GM21515 (cell line): ENCODE data around the gene PARD3B.

Experiments
- ATAC-seq: cut with Tn5 transposase; IDR thresholded peaks from one replicate; pipeline ENCODE4 v1.9.1; 2021; ENCODE audit not compliant: unreplicated experiment

The PARD3B gene

DNA sequence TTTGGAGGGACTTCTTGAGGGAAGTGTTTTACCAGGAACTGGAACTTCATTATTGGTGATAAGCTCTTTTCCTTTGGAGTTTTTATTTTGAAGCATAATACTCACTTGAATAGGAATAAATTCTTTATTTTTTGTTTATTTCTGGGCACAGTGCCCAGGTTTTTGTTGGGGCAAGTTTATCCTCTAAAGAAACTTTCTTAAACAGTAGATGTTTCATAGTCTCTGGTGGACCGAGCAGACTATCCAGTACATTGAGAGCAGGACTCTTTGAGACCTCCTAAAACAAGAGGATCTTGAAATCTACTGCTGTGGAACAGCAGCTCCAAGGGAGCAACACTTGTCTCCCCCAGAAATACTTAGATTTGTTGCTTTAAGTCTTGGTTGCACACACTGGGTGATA lies 109.4 kb downstream of the PARD3B start:
- ATAC-seq, result no peak

DNA sequence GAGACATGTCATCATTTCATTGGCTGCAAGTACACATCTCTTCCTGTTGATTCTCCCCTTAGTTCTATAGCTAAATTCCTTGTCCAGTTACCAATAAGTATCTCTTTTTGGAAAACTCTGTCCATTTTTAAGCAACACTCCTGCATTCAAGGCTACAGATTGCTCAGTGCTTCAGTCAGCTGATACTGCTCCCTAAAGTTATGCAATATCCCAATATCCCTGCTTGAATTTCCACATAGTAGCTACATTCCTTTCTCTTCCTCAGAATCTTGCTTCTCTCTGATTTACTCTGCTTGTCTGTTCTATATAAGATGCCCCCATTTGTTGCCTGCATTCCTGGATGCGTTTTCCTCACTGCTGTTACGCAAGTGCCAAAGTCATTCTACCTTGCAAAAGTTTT lies 109.8 kb downstream of the PARD3B start:
- no peak for ATAC-seq

DNA sequence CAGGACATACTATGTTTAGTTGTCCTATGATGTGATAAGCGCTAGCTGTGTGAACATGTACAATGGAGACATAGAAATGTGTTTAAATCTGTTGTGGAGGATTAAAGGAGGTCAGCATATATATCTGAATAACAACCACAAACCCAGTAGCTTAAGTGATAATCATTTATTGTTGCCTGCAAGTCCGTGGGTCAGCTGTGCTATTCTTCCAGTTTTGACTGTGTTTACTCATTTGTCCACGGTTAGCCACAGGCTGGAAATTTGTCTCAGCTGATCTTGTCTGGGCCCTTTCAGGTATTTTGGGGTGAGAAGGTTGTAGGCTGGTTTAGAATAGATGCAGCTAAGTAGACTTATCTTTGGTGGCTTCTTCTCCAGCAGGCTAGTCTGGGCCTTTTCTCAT lies 110.4 kb downstream of the PARD3B start:
- no peak for ATAC-seq

DNA sequence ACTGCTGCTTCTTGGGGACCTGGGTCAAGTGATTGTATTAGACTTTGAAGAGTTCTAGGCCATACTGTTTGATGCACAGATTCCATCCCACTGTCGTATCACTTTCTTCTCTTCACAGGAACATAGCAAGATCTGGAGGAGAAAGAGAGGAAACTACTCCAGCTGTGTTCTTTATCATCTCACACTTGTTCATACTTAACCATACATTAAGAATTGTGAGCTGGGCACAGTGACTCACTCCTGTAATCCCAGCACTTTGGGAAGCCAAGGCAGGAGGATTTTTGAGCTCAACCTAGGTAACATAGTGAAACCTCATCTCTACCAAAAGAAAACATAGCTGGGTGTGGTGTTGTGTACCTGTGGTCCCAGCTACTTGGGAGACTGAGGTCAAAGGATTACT lies 111.7 kb downstream of the PARD3B start:
- ATAC-seq, result no peak

DNA sequence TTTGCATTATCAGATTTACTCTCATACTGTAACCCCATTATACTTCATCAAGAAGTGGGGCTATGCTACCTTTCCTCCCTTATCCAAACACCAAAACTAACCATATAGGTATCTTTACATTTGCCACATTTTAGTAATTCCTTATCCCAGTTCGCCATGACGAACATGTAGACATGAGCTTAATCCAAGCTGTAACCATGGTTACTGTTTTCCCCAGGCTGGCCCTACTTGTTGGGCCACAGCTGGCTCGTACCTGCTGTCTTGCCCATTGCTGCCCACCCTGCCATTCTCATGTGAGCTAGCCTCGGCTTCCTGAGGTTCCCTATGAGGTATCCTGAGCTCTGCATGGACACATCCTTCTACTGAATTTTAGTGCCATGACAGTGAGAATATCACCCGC lies 117.7 kb downstream of the PARD3B start:
- no peak for ATAC-seq

DNA sequence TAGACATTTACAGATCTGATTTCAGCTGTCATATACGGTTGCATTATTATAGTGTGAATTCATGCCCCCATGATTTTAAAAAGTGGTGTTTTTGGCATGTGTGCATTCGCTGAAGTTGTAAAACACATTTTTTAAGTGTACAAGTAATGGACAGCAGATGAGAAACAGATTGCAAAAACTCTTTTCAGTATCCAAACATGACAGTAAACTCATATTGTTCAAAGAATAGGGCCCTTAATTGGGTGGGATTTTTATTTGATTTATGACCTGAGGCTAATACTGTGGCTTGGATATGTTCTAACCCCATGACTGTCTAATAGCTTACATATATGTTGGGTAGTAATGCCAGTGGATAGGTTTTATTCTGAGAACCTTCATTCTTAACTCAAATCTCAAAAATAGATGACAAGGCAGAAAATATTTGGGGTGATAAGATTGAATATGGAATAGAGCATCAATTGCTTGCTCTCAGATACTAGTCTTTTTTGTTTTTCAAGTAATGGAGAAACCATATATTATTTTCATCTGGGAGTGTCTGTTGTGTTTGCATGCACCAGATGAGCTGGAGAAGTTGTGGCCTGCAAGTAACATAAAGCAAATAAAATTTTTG lies 118.6 kb downstream of the PARD3B start:
- no peak for ATAC-seq

DNA sequence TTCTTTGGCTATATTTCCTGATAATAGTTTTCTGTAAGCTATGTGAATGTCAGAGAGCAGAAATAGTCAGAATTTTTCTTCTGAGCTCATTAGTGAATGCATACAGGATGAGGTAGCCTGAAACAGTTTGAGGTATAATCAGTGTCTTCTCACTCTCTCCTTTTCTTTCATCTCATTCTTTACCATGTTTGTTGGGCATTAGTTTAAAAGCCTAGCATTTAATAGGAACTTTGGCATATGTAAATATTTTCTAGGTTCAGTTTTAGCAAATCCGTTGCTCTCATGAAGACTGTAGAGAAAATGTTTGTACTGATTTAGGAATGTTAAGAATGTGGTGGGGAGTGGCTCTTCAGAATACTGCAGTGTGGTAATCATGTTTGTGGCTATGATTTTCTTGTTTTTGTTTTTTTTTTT lies 119.4 kb downstream of the PARD3B start:
- no peak for ATAC-seq

DNA sequence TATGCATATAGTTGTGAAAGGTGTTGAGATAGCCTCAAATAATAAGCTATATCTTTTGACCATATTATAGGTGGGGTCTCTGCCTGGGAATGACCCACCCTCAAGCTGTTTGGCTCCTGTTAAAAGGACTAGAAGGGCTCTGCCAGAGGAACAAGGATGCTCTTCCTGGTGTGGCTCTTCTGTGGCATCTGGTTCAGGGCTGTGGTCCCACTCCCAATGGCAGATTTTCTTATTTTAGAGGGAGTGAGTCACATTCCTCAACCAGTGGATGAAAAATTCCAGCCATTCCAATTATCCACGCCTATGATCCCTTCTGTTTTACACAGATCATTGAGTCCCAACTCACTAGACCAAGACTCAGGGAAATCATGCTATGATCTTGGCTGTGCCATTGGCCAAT lies 119.9 kb downstream of the PARD3B start:
- ATAC-seq, result no peak

DNA sequence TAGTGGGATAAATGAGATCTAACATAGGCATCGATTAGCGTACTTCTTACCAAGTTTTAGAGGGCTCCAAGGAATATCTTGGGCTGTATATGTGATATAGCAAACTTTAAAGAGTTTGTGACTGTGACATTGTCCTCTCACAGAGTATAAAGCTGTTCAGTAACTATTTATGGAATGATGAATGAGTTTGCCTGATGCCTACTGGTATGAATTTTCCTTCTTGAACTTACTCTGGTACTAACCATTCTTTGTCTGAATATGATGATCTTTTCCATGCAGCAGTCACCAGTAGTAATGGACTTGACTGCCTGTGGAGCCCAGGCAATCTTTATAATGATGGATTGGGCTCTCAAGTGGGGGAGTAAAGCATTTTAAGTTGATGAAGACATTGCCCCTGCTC lies 120.5 kb downstream of the PARD3B start:
- ATAC-seq, result no peak

DNA sequence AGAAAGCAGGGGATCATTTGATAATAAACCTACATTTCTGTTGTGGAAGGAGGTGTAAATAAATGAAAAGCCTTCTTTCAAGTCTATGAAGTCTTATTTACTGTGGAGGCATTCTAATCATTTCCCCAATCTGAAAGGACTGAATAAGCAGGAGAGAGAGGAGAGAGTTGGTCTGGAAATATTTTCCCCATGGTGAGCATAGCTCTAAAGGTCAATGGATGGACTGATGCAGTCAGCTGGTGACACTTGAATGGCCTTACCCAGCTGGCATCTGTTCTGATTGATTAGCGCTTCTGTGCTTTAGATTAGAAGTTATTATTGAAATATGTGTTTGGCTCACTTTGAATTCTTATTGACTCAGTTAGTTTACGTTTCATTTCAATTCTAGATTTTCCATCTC lies 122.7 kb downstream of the PARD3B start:
- no peak for ATAC-seq

DNA sequence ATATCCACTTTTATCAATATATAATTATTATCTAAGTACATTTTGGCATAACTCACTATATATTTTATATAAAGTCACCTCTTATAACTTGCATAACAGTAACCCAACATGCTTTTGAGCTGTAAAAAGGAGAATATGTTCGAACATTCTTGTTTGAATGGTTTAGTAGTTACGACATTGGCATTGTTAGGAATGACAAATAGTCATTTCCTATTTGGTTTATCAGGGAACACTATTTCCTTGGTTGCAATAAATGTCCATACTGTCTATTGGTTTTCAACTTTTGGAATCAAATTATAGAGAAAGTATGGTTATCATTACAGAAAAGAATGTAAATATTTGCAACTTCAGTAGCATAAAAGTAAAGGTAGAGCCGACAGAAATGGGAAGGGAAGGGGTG lies 124.1 kb downstream of the PARD3B start:
- ATAC-seq, result no peak

DNA sequence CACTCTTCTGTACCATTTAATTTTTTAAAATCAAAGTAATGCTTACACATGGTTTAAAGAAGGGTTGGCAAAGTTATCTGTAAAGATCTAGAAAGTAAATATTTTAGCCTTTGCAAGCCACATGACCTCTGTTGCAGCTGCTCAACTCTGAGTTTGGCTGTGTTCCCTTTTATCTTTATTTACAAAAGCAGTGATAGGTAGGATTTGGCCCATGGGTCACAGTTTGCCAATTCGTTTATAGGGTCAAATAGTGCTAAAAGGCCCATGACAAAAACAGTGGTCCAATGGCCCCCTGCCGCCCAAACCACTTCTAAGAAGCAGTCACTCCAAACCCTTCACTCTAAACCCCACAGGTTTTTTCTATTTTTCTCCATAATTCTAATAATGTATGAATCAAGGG lies 124.8 kb downstream of the PARD3B start:
- ATAC-seq, result no peak

DNA sequence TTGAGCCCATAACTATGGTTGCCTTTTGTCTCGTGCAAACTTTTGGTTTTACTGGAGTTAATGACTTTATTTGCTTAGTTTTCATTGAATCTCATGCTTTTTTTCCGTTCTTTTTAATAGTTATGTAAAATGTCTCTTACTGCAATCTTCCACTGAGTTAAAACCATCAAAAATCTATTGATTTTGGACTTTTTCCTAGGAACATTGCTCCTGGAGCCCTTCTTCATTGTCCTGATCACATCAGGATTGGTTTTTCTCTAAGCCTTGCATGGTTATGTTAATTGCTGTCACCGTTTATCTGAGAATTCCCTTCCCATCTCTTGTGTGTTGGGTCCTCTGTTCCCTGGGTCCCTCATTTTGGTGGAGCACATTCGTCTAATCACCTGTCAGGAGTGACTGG lies 125.5 kb downstream of the PARD3B start:
- no peak for ATAC-seq

DNA sequence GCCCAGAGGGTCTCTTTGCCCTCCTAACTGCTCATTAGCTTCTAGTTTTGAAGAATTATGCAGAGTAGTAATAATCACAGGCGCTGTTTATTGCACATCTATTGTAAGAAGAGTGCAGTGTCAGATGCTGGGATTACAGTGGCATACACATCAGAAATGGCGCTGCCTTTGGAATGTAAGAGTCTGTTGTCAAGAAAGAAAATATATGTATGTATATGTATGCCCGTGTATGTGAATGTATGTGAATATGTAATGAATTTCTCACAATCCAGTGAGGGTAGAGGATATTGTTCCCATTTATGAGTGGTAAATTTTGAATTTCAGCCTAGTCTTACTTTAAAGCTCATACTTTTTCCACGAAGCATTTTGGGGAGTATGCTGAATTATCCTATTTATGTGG lies 127.5 kb downstream of the PARD3B start:
- ATAC-seq, result no peak

DNA sequence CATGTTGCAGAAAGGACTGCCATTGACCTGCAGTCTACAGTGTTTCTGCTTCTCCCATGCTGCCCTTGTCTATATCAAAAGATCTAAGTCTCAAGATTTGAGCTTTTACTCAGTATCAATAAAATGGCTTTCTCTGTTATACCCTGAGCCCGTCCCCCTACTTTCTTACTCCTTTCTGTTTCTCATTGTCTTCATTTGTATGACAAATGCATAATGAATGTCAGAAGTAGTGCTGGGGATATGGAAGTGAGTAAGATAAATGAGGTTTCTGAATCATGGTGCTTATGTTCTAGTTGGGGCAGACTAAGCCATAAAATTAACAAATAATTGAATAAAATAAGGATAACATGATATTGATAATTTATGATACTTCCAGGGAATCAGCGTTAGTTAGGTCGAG lies 128.6 kb downstream of the PARD3B start:
- ATAC-seq, result no peak

DNA sequence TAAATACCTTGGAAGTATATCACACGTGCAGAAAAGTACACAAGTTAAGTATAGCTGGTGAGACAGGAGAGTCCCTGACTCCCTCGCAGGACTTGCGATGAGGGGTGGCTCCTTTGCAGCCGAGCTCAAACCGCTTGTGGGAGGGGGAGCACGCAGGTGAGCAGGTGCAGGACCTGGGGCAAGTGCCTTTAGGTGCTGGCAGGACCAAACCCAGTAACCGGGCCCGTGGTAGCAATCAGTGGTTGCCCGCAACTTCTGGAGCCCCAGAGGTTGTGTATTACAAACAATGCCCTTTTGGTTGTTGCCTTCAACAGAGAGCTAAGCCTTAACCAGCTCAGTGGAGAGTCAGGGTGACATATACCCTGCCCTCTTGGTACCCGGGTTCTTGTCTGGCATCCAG lies 132.8 kb downstream of the PARD3B start:
- ATAC-seq, result no peak

DNA sequence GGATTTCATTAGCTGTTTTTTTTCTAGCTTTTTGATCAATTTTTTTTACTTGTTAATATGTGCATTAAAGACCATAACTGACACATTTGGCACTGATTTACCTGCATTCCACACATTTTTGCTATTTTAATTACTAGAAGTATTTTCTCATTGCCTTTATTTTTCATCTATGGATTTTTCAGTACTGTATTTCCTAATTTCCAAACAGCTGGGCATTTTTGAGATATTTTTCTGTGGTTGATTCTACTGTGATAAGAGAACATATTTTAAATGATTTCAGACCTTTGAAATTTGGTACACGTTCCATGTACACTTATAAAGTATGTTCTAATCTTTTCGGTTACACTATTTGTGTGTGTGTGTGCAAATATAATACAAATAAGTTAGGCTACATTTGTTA lies 135.3 kb downstream of the PARD3B start:
- no peak for ATAC-seq

DNA sequence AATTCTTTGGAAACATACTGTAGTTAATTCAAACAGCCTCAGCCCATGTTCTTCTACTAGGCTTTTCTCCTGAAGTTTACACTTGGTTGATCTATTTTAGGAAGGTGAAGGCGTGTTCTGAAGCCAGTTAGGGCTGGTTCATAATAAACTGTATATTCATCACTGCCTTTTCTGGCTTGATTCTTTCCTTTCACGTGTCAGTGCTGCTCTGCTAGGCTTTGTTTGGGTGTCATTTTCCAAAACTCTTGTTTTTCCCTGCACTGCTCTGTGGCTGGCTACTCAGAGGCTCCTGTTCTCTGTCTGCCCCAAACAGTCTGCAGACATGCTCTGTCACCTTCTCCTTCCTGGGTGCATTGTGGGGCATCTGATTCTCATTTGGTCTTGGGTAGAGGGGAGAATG lies 136.1 kb downstream of the PARD3B start:
- ATAC-seq, result no peak

DNA sequence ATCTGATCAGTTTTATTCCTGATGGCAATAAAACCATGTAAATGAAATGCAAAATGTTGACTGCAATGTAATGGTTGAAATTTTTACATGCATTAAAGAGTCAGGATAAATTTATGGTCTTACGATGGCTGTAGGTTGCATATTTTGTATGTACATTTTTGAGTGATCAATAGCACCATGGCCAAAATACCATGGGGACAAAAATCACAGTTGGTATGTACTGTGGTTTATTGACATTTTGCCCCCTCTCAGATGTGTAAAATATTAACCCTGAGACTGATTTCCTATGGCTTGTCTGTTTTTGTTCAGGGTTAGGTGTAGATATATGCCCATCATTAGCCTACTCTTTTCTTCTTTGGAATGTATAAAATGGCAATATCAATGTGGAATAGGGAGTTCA lies 138.1 kb downstream of the PARD3B start:
- no peak for ATAC-seq

DNA sequence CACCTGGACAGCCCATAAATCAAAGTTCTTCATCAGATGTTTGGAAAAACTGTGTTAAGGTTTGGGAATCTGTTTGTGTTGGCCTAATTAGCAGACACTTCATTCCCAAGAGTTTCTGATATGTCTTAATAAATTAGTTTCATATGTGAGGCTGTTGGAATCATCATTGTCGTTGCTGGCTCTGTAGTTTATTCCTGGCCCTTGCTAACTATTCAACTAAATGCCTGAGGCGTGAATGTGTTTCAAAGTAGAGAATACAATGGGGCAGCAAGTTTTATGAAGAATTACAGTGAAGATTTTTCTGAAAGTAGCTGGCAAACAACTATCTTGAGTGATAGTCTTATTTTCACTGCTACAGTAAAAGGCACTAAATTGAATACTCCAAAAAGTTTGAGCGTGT lies 141.1 kb downstream of the PARD3B start:
- ATAC-seq, result no peak

DNA sequence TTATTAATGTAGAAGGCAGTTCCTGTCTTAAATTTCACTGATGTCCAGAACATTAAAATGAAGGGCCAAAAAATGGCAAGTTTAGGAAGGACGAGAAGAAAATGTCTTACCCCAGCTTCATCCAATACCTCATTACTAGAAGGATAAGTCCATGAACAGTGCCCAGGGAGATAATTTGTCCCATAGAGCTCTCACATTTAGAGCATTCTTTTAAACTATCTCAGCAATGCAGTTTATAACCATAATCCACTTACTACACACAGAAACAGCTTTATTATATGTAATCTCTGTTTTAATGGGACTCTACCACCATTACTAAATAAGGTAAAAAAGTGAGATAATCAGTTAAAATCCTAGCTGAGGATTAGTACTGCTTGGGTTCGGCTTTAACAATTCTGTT lies 142.5 kb downstream of the PARD3B start:
- ATAC-seq, result no peak

DNA sequence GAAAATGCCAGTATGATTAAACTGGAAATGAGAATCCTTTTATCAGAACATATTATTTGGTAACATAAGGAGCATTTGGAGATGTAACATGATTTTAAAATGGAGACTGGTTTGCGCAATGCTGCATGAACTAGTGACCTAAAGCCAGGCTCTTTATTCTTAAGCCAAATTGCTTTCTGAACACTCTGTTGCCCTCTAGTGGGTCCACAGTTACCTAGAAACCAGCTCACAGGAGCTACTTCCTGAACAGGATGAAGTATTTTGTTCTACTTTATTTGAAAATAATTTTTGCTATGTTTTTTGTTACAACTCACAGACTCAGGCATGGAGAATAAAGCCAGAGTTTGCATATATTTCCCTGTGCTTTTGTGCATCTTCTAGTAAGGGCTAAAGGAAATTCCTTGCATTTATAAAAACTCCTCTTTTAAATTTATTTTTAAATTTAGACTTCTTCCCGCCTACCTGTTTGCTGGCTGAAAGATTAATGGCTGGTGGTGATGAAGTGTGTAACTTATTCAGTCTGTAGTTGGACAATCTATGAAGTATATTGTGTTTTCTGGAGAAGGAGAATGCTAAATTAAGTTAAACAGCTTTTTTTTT lies 146.7 kb downstream of the PARD3B start:
- no peak for ATAC-seq

DNA sequence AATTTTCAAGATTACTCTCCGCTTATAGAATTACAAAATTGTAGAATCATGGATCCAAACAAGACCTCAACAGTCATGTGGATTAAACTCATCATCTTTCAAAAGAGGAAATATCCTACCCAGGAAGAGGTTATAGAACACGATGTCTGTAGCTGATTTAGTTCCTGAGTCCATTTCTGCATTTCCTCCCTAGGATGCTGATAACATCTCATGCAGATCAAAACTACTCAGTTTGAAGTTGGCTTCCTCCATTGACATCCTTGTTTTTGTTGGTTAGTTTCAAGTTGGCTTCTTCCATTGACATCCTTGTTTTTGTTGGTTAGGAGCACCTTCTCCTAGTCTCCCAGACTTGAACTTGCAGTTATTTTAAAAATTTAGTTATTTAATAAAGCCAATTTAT lies 147.5 kb downstream of the PARD3B start:
- ATAC-seq, result no peak
